HG03097 (cell line): ENCODE results near the gene NEDD4L.

Experiments used
- ATAC-seq: cut with Tn5 transposase; IDR thresholded peaks from one replicate; pipeline ENCODE4 v1.9.1; 2021; ENCODE audit not compliant: unreplicated experiment, low FRiP score

The NEDD4L gene

DNA sequence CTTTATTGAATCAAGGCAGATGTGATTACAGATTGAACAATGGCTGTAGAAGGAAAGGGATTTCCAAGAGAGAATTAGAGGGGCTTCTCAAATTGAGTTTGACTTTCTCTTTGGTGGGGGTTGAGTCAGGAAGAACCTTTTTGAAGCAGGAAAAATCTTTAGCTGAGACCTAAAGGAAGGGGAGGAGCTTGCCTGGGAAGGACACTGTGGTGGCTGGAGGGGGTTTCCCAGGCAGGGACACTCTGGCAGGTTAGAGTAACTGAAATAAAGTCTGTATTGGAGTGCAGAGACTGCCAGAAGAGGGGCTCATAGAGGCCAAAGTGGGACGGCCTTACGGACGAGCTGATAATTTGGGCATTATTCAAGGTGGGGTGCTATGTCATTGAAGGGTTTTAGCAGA, 69.3 kb downstream of the NEDD4L start:
- no peak for ATAC-seq

DNA sequence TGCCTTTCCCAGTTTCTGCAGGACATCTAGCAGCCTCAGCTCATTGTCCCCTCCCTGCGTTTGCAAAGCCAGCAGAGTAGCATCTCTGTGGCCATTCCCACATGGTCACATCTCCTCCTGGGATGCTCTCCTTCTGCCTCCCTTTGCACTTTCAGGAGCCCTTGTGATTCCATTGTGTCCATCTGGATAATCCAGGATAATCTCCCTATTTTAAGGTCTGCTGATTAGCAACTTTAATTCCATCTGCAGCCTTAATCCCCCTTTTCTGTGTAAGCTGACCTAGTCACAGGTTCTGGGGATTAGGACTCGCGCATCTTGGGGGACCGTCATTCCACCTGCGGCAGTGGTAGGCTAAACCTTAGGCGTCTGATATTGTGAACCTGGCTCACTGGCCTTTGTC, 70.7 kb downstream of the NEDD4L start:
- ATAC-seq, result no peak

DNA sequence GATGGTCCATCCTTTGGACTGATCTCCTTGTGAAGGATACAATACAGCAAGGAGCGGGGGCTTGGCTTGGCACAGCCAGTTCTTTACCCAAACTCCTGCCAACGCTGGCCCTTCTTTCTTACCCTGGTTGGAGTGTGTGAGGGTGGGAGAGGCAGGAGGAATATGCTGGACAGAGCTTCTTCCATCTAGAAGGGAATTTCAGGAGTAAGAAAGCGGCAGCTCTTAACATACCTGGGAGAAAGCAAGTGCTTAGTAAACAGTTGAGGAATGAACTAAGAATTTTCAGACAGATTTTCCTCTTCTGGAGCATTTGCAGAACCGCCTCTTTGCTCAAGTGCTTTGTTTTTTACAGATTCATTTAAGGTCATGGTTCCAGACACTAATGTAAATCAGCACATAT, 72.8 kb downstream of the NEDD4L start:
- ATAC-seq, result no peak

DNA sequence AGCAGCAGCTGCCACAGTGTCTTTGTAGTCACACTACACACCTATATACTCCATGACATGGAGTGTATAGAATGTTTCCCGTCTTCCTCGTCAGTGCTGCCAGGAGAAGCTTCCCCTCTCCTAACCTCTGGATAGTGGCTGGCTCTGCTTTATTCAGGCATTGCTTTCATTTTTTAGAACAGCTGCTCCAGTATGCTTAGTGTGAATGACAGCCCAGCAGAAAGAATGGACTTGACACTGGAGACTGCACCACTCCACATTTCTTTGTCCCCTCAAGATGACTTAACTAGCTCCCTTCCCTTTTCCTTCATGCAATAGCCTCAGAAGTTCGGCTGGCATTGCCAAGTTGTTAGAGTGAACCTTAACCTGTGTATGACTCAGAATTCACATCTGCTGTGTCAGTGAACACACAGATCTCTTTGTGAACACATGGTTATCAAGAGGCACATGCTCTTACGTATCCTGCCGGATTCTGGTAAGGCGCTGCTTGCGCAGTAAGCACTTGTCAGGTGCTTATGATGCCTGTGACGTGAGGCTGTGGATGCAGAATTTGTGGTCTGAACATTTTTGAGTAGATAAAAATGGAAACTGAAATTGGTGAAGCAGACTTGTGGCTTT, 73.9 kb downstream of the NEDD4L start:
- ATAC-seq, result no peak

DNA sequence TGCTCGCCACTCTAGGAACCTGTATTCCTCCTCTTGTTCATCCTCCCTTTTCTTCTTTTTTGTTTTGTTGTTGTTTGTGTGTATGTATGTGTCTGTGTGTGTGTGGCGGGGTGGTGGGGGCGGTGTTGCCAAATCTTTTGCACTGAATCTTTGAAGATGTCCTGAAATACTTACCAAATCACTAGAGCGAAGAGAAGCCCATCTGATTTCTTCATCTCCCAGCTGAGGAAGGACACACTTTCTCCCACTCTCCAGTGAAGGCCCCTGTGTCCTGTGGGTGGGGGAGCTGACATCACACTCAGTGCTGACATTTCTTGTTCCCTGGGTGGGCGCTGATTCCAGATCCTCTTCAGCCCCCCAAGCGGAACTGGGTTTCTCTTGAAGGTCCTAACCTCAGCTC, 74.5 kb downstream of the NEDD4L start:
- ATAC-seq, result no peak

DNA sequence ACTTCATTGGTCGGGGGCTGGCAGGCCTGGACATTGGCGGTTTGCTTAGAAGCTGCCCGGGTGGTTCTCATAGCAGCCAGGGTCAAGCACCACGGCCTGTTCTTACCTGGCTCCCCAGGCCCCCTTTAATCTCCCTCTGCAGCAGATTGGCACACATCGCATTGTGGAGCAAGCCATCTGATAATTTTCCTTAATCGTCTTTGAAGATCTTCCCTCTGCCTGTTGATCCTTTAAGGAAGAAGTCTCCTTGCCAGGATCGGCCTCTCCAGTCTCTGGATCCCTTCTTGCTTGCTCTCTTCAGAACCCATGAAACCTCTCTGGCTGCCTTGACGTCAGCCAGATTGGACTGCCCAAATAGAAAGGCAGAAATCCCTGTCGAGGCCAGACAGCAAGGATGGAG, 75.8 kb downstream of the NEDD4L start:
- no peak for ATAC-seq

DNA sequence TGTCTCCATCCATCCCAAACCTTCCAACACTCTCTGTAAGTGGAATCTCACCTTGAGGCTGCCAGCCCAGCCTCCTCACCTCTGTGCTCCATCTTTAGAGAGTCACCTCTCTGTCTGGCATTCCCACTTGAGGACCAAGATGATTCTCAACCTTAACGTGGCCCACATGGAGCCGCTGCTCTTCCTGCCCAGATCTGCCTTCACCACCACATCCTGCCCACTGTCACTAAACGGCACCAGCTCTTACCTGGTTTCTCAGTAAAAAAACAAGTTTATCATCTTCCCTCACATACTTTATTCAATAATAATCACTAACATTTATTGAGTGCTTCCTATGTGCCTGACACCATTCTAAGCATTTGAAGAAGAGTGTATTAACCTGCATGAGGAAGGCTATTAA, 80.4 kb downstream of the NEDD4L start:
- no peak for ATAC-seq

DNA sequence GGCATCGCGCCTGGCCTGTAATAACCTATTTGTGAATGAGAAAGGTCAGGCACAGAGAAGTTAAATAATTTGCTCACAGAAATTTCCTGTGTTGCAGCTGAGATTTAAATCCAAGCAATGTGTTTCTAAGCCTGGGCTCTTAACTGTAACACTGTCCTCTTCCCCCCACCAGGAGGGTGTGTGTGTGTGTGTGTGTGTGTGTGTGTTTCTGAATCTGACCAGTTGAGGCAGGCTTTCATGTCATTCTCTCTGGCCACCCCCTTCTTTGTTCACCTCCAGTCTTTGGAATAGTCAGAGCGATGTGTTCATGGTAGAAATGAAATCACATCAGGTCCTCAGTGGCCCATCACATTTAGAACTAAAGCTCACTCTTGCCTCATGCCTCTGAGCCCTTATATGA, 81.2 kb downstream of the NEDD4L start:
- no peak for ATAC-seq

DNA sequence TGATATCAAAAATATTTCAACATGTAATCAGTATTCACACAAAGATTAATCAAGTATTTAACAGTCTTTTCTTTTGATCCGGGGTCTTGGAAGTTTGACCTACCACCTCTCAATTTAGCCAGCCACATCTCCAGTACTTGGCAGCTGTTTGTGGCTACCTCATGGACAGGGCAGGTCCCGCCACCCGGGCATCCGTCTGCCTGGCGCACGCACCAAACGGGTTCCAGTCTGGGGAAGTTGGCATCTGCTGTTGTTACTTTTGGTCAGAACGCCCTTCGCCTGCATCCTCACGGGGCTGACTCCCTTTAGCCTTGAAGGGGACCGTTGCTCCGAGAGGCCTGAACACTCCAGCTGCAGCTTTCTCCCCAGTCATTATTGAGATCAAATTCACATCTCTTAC, 81.7 kb downstream of the NEDD4L start:
- ATAC-seq, result no peak

DNA sequence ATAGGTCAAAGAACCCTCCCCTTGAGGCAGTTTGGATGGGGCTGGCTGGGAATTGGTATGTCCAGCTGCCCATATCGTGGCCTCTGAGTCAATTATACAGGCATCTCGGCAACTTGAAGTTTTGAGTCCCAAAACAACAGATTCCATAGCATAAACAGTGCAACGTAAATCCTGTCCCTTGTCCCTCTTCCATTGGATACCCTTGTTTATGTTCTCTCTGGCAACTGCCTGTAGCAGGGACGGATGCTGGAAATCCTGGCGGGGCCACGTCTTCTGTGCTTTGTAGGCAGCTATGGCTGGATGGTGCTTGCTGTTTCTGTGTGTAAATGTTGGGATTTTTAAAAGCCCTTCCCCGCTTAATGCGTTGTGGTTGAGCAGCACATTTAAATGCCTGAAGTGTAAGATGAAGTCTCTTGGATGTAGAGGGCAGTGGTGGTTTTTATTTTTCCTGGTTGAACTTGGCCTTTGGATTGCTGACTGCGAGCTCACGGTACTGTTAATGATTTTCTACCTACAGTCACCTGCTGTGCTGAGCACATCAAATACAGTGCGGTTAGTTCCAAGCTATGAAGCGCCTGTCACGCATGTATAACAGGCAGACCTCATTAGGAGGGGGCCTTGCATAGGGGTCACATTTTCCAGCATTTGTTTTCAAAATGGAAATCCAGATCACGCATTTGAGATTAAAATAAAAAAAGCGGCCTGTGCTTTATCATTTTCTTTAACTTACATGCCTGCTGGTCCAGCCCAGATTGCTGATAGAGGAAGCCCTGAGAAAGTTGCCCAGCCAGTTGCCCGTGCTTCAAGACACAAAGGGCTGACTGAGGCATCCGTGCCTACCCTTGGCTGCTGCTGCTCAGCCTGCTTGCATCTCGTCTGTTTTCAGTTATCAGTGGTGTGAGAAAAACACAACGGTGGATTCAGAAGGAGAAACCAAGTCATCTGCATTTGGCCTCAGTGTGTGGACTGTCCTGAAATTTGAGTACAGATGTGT, 84.7 kb downstream of the NEDD4L start:
- ATAC-seq, result no peak

DNA sequence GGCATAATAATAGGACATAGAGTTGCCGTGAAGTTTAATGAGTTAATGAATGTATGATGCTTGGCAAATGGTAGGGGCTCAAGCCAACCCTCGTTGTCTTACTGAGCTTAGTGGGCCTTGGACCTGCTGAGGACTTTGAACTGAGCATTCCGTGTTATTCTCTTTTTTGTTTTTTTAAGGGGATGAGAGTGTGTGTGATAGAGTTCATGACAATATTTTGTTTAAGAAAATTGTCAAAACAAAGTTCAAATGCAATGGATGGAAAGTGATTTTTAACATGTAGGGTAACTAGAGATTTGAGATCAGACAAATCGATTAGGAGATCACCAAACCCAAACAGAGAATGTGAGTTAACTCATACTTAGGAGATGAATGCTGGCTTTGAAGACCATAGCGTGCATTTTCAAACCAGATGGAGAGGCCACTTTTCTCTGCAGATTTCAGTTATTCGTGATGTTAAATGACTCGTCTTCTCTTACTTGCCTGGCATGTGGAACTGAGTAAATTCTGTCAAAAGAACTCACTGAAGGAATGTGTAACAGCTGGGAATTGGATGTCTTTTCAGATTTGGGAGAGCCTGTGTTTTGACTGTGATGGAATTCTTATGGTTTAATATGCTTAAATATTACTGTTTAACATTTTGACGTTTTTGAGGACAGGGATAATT, 88.7 kb downstream of the NEDD4L start:
- no peak for ATAC-seq

DNA sequence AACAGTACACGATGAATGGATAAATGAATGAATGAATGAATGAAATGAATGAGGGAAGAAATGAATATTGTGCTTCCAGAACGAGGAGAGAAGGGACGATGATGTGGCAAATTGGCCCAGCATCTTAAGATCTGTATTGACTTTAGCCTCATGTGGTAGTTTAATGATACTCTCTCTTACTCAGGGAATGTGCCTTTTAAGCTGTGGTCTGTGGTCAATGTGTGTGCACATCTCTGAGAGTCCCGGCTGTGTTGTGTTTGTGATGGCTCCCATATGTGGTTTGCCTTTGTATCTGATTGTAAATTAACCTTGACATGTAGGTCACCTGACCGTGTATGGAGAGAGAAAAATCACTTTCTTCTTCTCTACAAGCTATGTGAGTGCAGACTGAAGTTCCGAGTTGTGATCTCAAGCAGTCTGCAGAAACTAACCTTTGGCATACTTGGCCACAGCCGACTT, 91.2 kb downstream of the NEDD4L start:
- ATAC-seq, result no peak

DNA sequence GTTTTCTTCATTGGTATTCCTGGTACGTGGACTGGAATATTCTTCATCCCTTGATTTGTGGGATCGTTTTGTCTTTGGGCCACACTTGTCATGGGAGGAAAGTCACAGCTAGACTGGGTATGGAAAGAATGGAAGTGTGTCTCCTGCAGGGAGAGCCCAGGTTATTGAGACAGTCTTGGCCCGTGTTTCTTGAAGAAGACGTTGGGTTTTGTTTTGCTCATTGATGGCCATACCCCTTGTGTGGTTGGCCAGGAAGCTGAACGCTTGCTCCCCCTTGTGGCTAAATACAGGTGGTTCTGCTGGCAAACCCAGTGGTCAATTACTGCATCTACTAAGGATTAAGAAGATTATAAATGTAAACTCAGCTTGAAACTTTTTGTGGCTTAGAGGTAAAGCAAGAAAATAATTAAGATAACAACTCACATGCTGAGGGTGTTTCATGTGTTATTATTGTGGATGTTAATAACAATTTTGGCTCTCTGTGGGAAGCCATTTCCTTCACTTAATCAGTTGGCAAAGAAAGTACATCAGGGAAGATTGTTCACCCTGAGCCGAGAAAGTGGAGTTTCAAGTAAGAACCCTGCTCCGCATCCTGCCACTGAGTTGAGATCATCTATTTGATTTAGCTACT, 91.8 kb downstream of the NEDD4L start:
- peak; percentile 60 for ATAC-seq

DNA sequence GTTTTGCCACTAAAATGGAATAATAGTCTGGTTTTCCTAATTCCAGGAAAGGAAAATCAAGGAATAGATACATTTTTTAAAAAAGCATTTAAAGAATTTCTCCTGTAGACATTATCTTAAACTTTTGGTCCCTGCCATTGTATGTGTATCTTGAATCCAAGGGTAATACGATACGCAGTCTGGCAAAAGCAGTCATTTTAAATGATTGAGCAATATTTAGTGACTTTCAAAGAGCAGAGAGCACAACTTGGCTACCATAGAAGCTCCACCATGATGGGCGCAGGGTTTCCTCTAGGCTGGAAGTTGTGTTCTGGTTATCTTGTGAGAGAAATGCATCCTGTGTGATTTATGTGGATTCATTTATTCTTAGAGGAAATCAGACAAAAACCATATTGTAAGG, 92.9 kb downstream of the NEDD4L start:
- no peak for ATAC-seq

DNA sequence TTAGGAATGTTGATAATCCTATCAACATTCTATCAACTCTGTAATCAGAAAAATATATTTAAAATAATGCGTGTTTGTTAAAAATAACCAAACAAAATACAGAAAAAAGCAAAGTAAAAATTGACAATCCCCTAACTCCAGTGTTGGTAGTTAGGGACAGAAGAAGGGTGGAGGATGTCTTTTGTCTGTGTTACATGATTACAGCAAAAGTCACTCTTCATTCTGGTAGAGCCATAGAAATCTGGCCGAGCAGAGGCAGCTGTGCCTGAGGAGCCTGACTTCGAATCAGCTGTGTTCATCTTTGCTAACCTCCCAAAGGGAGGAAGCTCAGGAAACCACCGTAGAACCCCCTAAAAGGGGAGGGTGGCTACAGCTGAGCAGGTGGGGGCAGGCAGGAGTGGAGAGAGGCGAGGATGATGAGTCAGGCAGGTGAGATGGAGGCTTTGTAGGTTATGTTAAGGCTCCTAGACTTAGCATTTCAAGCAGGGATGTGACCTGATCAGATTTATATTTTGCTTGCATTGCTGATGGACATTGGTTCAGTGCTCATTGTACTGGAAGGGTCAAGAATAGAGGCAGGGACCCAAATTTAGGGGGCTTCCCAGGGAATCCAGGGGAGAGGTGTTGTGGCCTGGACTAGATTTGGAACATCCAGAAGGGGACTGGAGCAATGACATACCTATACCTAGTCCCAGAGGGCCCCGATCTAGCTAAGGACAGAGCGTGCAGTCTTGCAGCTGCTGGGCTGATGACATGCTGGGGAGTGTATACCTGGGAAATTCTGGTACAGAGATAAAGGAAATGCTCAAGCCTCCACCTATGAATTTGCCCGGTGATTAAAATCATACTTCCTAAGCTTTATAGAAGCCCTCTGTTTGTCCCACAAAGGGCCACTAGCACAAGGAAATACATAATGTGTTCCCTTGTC, 95.7 kb downstream of the NEDD4L start:
- no peak for ATAC-seq

DNA sequence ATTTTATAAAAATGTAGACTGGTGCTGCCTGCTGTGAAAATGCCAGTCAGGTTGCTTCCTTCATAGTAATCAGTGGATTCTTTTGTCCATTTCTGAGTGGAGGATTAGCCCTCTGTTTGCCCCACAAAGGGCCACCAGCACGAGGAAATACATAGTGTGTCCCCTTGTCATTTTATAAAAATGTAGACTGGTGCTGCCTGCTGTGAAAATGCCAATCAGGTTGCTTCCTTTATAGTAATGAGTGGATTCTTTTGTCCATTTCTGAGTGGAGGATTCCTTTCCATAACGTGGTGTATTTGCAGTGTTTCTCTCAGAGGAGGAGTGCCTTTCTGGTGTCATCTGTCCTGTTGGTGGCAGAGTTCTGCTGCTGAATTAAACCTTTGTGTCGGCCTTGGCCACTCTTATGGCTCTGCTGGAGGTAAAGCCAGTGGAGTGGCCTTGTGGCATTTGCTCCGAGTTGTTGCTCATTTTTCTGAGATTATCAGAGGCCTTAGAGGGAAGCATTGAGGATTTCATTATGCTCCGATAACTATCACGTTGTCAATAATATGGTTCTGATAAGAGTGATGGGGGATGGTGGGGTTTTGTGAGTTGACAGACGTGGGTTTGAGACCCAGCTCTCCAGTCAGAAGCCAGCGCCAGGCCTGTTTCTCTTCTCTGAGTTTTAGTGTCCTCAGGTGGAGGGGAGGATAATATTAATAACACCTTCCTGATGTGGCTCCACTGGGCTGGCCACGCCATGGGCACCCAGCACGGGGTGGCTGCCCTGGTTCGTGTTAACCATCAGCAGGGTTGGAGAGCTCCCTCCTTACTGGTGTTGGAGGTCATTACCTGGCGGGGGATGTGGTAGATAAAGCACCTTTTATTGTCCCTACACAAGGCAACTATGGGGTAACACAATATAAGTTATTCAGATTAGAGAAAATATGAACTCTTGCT, 96.6 kb downstream of the NEDD4L start:
- ATAC-seq, result no peak

DNA sequence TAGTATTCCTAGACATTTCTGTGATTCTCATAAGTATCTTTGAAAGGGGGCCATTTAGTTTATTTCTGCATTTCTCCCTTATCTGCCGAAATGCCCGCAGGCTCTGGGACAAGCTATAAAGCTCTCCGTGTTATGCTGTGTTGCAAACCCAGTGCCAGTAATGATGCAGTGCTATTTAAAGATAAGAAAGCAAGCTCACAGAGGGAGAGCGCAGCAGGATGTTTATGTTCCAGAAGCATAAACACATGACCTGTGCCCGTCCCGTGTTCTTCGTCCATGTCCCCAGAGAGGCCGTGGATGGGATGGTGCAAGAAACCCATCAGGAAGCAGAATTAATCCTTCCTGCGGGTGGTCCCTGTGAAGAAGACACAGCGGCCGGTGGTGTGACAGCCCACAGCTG, 99.4 kb downstream of the NEDD4L start:
- ATAC-seq, result no peak

DNA sequence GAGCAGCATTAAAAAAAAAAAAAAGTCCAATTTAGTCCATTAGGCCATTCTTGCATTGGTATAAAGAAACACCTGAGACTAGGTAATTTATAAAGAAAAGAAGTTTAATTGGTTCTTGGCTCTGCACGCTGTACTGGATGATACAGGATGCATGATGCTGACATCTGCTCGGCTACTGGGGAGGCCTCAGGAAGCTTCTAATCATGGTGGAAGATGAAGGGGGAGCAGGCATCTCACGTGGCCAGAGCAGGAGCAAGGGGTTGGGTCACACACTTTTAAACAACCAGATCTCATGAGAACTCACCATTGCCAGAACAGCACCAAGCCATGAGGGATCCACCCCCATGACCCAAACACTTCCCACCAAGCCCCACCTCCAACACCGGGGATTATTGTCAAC, 100.1 kb downstream of the NEDD4L start:
- ATAC-seq, result no peak
